Stimulated activated naive B cell treated with anti-CD40 and anti-IgM and Interleukin-4, amounts not matched to agents 10 μg/mL and 1 μg/mL and 100 μg/mL, for 72 hours (primary cell): ENCODE measurements around the gene LAMB3.

Experiments
- ATAC-seq, 2 donors: fragments of 150-1000 bp; cut with Tn5 transposase; replicated peaks; 2 replicates each; pipeline ENCODE4 v1.10.0; 2021; ENCODE audit warnings: moderate library complexity in 1 of 2
- DNase-seq: peaks from one replicate; pipeline ENCODE4 v3.0.0; 2021
- H3K27ac Mint-ChIP-seq: one replicate; pipeline ENCODE4 v1.8.0; 2022; ENCODE audit warnings: mild to moderate bottlenecking, mixed read lengths
- H3K27me3 Mint-ChIP-seq, 2 donors: one replicate each; pipeline ENCODE4 v1.8.0; 2022; ENCODE audit warnings: mixed read lengths in 2 of 2
- H3K36me3 Mint-ChIP-seq, 2 donors: one replicate each; pipeline ENCODE4 v1.8.0; 2022; ENCODE audit warnings: mixed read lengths in 2 of 2, mild to moderate bottlenecking in 1 of 2
- H3K4me1 Mint-ChIP-seq, 2 donors: one replicate each; pipeline ENCODE4 v1.8.0; 2022; ENCODE audit warnings: mixed read lengths in 2 of 2, mild to moderate bottlenecking in 1 of 2
- H3K4me3 Mint-ChIP-seq, 2 donors: one replicate each; pipeline ENCODE4 v1.8.0; 2022; ENCODE audit warnings: mild to moderate bottlenecking in 2 of 2, mixed read lengths in 2 of 2, moderate library complexity in 1 of 2
- H3K9me3 Mint-ChIP-seq, 2 donors: one replicate each; pipeline ENCODE4 v1.8.0; 2022; ENCODE audit warnings: mixed read lengths in 2 of 2, mild to moderate bottlenecking in 1 of 2

Gene LAMB3

DNA sequence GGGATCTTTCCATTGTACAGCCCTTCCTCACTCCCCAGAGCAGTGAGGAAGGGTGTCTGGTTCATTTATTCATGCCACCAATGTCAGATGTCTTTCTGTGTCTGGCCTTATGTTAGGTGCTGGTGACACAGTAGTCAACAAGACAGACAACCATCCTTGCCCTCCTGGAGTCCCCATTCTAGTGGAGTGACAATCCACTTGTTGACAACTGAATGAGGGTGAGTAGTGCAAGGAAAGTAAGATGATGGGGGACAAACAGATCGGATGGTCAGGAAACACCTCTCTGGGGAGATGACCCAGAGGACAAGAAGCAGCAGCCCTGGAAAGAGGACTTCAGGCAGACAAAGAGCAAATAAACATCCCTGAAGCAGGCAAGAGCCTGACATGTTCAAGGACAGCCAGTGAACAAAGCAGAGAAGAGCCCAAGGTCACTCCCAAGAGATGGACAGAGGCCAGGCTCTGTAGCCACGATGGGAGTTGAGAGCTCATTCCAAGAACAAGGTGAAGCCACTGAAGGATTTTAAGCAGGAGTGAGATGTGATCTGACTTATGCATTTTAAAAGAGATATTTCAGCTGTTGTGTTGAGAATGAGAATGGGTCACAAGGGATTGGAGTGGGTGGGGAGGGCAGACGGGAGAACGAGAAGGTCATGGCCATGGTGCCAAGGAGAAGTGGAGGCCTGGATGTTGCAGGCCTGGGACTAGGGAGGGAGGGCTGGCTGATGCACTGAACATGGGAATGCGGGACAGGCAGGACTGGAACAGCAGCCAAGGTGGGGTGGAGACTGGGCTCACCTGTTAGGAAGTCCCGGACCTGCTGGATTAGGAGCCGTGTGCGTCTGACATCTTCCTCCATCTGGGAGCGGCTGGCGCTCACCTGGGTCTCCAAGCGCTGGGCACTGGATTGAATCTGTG is 30.2 kb downstream of the LAMB3 start:
- Mint-ChIP-seq H3K4me3 (no peak overlapping the region), H3K27ac (no peak overlapping the region), H3K27me3 (peaks cover 8 to 9% of the 10 kb centered on the region in 2 donors), H3K36me3 (no peaks in the 10 kb centered on the region), H3K9me3 (no peaks in the 10 kb centered on the region), H3K4me1 (no peaks in the 10 kb centered on the region)
- DNase-seq (no peak), ATAC-seq (no peak)

DNA sequence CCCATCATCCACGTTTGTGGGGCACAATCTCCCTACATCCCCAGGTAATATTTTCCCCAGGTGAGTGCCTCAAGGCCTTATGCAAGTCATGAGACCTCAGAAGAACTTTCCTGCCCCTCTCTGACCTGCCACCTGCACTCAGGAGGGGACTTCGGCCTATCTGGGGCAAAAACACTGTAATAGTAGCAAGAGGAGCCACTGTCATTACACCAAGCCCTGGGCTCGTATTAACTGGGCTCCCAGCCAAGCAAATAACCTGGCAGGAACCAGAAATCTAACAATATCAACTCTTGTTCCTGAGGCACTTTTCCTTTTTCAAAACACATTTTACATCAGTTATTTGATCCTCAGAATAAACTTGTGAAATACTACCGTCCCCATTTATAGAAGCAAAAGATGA is 30.9 kb downstream of the LAMB3 start:
- Mint-ChIP-seq H3K9me3 (no peaks in the 10 kb centered on the region), H3K27ac (no peak overlapping the region), H3K27me3 (peaks cover 12% of the 10 kb centered on the region in 2 donors), H3K36me3 (no peaks in the 10 kb centered on the region), H3K4me3 (no peak overlapping the region), H3K4me1 (no peaks in the 10 kb centered on the region)
- no peak for ATAC-seq
- DNase-seq = no peak

DNA sequence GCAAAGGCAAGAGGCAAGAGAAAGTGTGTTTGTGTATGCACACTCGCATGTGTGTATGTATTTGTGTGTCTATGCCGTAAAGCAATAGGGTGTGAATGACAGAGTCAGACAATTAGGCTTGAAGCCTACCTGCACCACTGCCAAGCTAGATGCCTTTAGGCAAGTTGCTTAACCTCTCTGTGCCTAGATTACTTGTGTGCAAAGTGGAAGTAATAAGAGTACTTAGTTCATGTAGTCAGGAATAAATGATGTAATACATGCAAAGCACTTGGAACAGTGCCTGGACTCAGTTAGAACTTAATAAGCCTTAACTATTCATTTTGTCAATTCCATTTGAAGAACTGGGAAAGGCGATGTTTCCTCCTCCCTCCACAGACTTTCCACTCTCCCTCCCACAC is 31.7 kb downstream of the LAMB3 start:
- DNase-seq (no peak), ATAC-seq (no peak)
- H3K9me3 Mint-ChIP-seq = no peaks in the 10 kb centered on the region
- H3K27me3 Mint-ChIP-seq = peaks cover 13 to 16% of the 10 kb centered on the region in 2 donors
- H3K27ac Mint-ChIP-seq = no peak overlapping the region
- no peaks in the 10 kb centered on the region for H3K4me1 Mint-ChIP-seq
- no peak overlapping the region for H3K4me3 Mint-ChIP-seq
- no peaks in the 10 kb centered on the region for H3K36me3 Mint-ChIP-seq

DNA sequence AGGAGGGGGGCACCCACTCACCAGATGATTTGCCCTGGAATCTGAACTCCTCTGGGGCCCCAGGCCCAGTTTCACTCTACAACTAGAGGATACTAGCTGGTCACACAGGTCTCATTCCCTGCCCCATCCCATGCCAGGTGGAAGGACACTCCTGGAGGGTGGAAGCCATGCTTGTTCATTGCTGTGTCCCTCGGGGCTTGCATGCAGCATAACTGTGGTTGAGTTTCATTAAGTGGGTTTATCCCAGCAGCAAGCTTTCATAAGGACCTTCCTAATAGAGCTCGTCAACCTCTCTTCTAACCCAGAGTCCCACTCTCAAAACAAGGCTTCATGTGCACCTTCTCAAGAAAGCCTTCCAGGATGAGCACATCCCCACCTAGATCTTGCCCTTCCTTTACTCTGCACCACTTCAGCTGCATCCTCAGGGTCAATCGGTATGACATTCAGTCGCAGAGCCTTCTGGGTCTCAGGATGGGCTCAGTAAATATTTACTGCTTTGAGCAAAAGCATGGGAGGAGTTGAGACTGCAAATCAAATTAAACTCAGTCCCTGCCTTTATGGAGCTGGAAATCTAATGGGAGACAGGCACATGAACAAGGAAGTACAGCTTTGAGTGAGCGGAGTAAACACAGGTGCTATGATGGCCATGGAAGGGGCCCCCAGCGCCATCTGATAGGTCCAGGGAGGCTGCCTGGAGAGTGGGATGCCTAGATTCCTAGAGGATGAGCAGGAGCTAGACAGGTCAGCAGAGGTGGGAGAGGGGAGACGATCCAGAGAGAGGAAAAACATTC is 32.3 kb downstream of the LAMB3 start:
- ATAC-seq = no peak
- peaks cover 13 to 16% of the 10 kb centered on the region in 2 donors for H3K27me3 Mint-ChIP-seq
- H3K36me3 Mint-ChIP-seq = no peaks in the 10 kb centered on the region
- H3K4me3 Mint-ChIP-seq = no peak overlapping the region
- no peak for DNase-seq
- H3K27ac Mint-ChIP-seq = no peak overlapping the region
- H3K4me1 Mint-ChIP-seq = no peaks in the 10 kb centered on the region
- H3K9me3 Mint-ChIP-seq = no peaks in the 10 kb centered on the region

DNA sequence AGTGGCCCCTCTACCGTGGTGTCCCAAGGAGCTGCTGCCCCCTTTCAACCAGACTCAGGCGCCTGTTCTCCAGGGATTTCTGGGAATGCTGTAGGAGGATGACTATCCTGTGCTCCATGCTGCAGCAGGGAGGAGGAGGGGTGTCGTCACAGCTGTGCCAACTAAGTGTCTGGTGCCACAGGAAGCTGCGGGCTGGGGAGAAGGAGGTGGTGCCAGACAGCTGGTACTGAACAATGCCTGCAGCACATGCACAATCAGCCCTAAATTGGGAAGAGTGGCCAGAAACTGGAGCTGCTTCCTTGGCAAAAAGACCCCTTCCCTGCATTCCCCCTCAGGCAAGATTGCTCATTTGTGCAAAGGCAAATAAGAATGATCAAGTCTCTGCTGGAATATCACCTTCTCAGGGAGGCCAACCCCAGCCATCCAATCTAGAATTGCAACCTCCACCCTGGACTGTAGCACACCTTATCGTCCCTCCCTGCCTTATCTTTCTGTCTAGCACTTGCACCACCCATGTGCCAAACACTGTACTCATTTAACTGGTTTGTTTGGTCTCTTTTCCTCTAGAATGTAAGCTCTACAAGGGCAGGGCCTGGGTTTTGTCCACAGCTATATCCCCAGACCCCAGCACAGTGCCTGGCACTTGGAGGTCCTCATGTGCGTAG is 33.3 kb downstream of the LAMB3 start:
- Mint-ChIP-seq H3K36me3 (no peaks in the 10 kb centered on the region), H3K27me3 (peaks cover 13 to 16% of the 10 kb centered on the region in 2 donors), H3K4me3 (no peak overlapping the region), H3K27ac (no peak overlapping the region), H3K4me1 (no peaks in the 10 kb centered on the region), H3K9me3 (no peaks in the 10 kb centered on the region)
- ATAC-seq (no peak), DNase-seq (no peak)

DNA sequence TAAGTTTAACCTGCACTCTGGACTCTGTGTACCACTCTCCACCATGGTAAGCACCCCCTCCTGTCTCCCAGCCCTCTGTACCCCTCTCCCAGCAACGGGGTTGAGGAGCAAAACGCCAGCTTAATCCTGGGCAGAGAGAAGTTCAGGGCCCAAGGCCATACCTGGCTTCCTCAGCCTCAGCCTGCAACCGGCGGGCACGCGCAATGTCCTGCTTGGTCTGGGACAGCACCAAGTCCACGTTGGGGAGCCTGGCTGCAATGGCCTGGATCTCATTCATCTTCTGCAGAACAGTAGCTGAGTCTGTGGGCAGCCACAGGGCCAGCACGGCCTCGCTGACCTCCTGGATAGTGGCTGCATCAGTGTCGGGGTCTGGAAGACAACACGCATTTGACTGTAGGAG is 33.9 kb downstream of the LAMB3 start:
- H3K9me3 Mint-ChIP-seq = no peaks in the 10 kb centered on the region
- H3K36me3 Mint-ChIP-seq = no peaks in the 10 kb centered on the region
- DNase-seq (no peak), ATAC-seq (no peak)
- no peak overlapping the region for H3K27ac Mint-ChIP-seq
- peaks cover 13 to 21% of the 10 kb centered on the region in 2 donors for H3K27me3 Mint-ChIP-seq
- no peaks in the 10 kb centered on the region for H3K4me1 Mint-ChIP-seq
- H3K4me3 Mint-ChIP-seq = no peak overlapping the region

DNA sequence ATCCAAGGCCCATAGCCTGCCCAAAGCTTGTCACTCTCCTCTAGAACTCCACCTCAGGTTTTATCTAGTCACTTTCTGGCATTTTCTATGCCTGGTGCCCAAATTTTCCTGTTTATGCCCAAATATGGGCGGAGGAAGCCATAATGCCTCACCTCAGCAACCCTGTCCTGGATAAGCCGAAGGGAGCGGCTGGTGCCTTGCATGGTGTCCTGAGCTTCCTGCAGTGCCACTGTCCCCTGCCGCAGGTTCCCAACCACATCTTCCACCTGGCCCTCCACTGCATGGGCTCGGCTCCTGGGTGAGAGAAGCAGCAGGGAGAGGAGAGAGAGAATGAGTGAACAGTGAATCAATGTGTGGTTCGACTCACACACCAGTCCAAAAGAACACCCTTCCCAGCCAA is 34.5 kb downstream of the LAMB3 start:
- Mint-ChIP-seq H3K4me1 (no peaks in the 10 kb centered on the region), H3K27me3 (peaks cover 13 to 22% of the 10 kb centered on the region in 2 donors), H3K27ac (no peak overlapping the region), H3K9me3 (no peaks in the 10 kb centered on the region), H3K4me3 (no peak overlapping the region), H3K36me3 (no peaks in the 10 kb centered on the region)
- no peak for DNase-seq
- ATAC-seq = no peak

DNA sequence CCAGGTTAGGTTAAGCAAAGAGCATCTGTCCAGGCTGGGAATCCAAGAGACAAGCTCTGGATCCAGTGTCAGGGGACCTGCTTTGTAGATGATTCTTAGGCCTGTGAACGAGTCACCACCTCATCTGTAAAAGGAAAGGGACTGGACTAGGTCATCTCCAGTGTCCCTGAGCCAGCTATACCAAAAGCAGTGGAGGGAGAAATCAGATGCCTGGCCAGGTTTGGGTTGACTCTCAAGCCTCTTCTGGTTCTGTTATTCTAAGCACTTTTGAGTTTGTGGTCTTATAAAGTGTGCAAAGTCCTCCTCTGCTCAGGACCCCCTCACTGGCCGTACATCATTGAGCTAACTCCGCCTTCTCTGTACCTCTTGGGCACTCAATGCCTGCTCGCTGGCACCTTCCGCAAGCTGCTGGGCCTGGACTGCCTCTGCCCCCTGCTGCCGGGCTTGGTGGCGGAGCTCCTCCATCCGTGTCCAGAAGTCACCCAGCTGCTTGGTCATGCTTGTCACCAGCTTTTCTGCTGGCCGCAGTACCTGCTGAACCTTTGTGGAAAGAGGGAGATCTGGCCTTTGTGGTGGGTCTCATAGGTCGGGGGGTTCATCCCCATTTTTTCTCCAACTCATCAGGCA is 35.1 kb downstream of the LAMB3 start:
- Mint-ChIP-seq H3K4me1 (no peaks in the 10 kb centered on the region), H3K4me3 (no peak overlapping the region), H3K9me3 (no peaks in the 10 kb centered on the region), H3K27me3 (peaks cover 13 to 22% of the 10 kb centered on the region in 2 donors), H3K36me3 (no peaks in the 10 kb centered on the region), H3K27ac (no peak overlapping the region)
- ATAC-seq (no peak), DNase-seq (no peak)

DNA sequence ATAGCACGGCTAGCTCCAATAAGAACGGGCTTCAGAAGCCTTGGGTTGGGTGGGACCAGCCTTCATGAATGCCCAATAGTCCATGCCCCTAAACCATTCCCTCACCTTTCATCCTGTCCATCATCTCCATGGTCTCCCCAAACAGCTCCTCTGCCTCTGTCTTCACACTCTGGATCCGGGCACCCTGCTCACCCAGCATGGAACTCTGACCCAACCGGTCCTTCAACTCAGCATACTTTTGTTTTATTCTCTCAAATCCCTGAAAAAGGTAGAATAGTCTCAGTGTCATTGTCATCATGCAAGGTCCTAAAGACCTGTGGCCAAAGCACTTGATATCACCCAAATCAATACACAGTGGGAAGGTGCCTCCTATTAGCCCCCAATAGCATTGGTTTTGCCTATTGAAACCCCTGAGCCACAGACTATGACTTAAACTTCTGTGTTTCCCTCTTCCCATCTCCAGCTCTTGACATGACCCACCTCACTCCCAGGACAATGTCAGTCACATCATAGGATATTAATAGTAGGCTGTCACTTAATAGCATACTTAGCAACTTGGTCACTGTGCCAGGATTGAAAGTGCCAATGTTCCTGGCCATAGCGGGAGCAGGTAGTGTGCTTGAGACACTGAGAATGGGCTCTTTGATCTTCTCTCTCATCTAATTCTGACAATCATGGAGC is 35.7 kb downstream of the LAMB3 start:
- H3K27ac Mint-ChIP-seq = no peak overlapping the region
- DNase-seq (no peak), ATAC-seq (no peak)
- no peaks in the 10 kb centered on the region for H3K36me3 Mint-ChIP-seq
- no peaks in the 10 kb centered on the region for H3K4me1 Mint-ChIP-seq
- H3K9me3 Mint-ChIP-seq = no peaks in the 10 kb centered on the region
- peaks cover 13 to 18% of the 10 kb centered on the region in 2 donors for H3K27me3 Mint-ChIP-seq
- H3K4me3 Mint-ChIP-seq = no peak overlapping the region

DNA sequence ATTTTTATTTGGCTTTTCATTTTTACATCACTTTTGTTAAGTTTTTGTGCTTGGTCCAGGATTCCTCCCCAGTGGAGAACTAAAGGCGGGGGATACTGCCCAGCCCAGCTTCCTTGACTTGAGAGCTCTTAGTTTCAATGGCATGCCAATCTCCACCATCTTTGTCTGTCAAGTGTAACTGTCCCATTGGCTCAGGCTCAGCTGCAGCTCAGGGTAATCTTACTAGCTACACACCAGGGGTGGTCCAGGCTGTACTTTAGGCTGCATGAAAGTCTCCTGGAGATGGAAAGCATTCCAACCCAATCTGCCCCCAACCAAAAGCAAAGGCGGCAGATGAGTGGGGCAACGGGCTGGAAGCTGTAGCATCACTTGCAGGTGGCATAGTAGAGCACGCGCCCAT is 37.3 kb downstream of the LAMB3 start:
- peaks cover 13 to 18% of the 10 kb centered on the region in 2 donors for H3K27me3 Mint-ChIP-seq
- no peak overlapping the region for H3K27ac Mint-ChIP-seq
- H3K9me3 Mint-ChIP-seq = no peaks in the 10 kb centered on the region
- ATAC-seq = no peak
- no peak overlapping the region for H3K4me3 Mint-ChIP-seq
- H3K4me1 Mint-ChIP-seq = no peaks in the 10 kb centered on the region
- no peaks in the 10 kb centered on the region for H3K36me3 Mint-ChIP-seq
- DNase-seq = no peak

DNA sequence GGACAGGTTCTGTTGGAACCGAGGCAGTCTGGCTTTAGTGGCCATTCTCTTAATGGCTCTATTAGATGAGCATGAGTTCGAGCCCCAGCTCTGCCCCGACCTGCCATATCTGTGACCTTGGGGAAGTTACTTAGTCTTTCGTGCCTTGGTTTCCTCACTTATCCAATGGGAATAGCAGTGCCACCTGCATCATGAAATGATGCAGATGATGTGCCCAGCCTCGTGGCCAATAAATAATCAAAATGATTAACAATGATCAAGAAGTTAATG is 38.1 kb downstream of the LAMB3 start:
- H3K36me3 Mint-ChIP-seq = no peaks in the 10 kb centered on the region
- no peaks in the 10 kb centered on the region for H3K4me1 Mint-ChIP-seq
- H3K27me3 Mint-ChIP-seq = peaks cover 13 to 18% of the 10 kb centered on the region in 2 donors
- H3K27ac Mint-ChIP-seq = no peak overlapping the region
- DNase-seq = no peak
- H3K4me3 Mint-ChIP-seq = no peak overlapping the region
- ATAC-seq = no peak
- no peaks in the 10 kb centered on the region for H3K9me3 Mint-ChIP-seq

DNA sequence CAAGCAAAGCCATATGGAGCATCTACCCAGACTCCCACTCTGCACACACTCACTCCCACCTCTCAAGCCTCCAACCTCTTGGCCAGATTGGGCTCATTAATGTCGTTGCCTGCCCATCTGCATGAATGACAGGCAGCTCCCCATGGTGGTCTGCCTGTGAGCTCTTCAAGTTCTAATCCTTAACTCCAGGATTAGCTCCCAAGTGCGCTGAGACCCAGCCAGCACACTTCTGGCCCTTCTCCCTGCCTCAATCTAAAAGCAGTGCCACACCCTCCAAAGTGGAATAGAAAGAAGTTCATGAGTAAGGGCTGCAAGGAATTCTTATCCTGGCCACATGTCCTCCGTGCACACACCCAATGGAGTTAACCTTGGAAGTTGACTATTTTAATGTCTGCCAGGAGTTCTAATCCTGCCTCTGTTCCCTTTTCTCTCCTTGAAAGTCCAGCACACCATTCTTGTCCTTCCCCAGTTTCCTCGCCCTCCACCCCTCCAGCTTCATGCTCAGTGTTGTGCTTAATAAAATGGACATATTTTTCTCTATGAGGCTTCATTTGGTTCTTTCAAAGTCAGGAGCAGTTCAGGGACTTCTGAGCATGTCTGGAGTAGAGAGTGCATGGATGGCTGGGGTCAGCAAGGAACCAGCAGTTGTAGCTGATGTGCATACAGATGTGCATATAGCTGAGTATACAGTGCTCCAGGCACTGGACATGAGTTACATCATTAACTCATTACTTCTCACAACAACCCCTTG is 38.6 kb downstream of the LAMB3 start:
- Mint-ChIP-seq H3K9me3 (no peaks in the 10 kb centered on the region), H3K27ac (no peak overlapping the region), H3K4me3 (no peak overlapping the region), H3K4me1 (no peaks in the 10 kb centered on the region), H3K27me3 (peaks cover 13 to 18% of the 10 kb centered on the region in 2 donors), H3K36me3 (no peaks in the 10 kb centered on the region)
- DNase-seq (no peak), ATAC-seq (no peak)

DNA sequence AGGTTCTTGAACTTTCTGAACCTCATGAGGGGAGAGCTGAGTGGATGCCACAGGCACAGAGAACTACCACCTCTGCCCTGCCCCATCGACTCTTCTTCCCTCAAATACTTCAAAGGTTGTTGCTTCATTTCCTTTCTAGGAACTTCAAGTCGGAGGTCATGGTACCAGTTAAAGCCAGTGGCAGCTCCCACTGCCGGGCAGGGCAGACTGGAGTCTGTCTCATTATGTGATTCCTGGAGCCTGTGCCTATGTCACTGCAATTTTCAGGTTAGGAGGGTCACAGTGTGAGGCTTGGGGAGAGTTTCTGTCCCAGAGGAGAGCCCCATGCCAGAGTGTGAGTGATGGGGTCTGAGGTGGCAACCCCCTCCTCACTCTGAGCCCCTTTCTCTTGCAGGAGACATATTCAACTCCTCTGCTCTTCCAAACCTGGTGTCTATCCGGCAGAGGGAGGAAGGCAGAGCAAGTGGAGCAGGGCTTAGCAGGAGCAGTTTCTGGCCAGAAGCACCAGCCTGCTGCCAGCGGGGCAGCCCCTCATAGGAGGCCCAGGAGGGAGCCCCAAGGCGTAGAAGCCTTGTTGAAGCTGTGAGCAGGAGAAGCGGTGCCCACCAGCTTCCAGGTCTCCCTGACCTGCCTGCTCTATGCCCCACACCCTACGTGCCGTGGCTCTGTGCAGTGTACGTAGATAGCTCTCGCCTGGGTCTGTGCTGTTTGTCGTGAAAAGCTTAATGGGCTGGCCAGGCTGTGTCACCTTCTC is 39.4 kb downstream of the LAMB3 start:
- DNase-seq (no peak), ATAC-seq (no peak)
- no peaks in the 10 kb centered on the region for H3K36me3 Mint-ChIP-seq
- no peaks in the 10 kb centered on the region for H3K4me1 Mint-ChIP-seq
- no peak overlapping the region for H3K27ac Mint-ChIP-seq
- no peak overlapping the region for H3K4me3 Mint-ChIP-seq
- peaks cover 12 to 18% of the 10 kb centered on the region in 2 donors for H3K27me3 Mint-ChIP-seq
- no peaks in the 10 kb centered on the region for H3K9me3 Mint-ChIP-seq
